Stimulated activated CD8-positive, alpha-beta memory T cell treated with anti-CD3 and anti-CD28 coated beads, Interleukin-15, amount 100 ng/mL, for 4 hours (primary cell): ENCODE measurements around the gene TBC1D24.
"Not testable (repeated sequence)": the region's sequence is repeated elsewhere in the genome, so short reads cannot be mapped to it uniquely, and the experiment has no call there.

Source experiments
- DNase-seq, 2 donors: peaks; one replicate each; pipeline ENCODE4 v3.0.0-alpha.2; 2020; ENCODE audit warnings: low read depth in 2 of 2

TBC1D24 gene

DNA sequence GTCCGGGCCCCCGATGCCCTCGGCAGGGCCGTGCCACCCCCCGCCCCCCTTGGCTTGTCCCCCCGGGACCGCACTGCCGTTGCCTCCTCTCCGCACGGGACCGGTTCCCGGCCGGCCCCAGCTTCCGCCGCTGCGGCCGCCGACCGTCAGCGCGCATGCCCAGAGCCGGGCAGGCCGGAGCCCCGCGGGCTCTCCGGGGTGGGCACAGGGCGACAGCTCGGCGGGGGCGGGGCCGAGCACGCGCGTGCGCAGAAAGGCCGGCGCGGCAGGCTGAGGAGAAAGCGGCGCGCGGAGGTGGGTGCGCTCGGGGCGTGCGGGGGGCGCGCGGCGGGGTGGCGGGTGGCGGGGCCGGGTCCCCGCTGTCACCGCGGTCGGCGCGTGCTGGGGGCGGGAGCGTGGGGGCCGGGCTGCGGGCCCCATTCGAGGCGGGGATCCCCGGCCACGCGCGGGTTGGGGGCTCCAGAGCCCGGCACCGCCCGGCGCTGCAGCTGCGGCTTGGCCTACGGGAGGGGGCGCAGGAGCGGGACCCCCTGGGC, at the start of gene TBC1D24:
TBC1D24 (plus strand) TSS at position 251 of the 536 bp plus-strand sequence. CDS start 21,022 bp downstream, outside the sequence.
- DNase-seq: peak; percentile 61 to 73

DNA sequence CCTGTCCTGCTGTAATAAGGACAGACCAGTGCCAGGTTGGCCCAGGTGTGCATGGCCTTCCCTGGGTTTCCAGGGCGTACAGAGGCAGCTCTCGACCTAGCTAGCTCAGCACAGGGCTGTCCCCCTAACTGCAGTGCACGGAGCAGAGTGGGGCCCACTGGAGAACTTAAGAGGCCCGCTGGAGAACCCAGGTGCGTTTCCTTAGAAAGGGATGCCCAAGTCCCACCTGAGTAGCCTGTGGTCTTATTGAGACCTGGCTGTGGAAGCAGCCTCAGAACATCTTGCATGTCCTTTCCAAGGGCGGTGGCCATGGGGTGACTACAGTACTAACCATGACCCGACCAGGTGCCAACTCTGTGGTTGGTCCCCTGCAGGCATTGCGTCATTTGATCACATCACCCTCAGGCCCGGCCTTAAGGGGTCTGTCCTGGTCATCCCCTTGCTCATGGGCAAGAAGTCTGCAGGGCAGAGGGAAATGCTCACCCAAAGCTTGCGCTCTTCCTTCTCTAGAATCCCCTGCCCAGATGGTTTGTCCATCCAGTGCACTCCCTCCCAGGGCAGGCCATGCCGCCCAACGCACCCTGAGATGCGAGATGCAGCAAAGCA, 49.0 kb upstream of the TBC1D24 start:
- DNase-seq: no peak

DNA sequence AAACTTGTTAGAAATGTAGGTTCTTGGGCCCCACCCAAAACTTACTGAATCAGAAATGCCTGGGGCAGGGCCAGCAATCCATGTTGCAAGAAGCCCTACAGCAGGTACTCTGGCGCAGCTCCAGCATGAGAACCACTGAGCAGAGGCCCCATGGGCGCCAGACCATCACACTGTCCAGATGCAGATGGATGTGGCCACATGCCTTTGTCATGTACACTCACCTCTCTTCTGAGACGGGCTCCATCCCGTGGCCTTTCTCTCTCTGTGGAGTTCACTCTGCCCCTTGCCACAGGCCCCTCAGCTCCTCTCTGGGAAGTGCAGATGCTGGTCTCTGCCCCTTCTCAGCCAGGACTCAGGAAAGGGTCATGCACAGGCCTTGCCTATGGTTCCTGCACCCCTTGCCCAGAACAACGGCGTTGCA, 48.0 kb upstream of the TBC1D24 start:
- DNase-seq: no peak

DNA sequence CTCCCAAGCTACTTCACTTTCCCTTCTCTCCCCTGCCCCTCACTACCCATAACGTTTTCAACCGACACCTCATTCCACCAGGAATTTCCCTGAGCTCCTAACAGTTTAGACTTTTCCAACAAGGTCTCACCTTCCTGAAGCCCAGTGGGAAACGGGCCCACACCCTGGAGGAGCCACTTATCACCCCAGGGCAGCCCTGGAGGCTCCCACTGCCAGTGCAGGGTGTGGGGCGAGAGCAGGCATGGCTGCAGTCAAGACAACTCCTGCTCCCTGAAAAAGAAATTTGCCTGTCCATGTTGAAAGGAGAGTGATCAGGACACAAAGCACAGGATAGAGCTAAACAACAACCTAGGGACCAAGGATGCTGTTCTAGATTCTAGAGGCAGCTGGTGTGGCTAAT, 47.4 kb upstream of the TBC1D24 start:
- no peak for DNase-seq

DNA sequence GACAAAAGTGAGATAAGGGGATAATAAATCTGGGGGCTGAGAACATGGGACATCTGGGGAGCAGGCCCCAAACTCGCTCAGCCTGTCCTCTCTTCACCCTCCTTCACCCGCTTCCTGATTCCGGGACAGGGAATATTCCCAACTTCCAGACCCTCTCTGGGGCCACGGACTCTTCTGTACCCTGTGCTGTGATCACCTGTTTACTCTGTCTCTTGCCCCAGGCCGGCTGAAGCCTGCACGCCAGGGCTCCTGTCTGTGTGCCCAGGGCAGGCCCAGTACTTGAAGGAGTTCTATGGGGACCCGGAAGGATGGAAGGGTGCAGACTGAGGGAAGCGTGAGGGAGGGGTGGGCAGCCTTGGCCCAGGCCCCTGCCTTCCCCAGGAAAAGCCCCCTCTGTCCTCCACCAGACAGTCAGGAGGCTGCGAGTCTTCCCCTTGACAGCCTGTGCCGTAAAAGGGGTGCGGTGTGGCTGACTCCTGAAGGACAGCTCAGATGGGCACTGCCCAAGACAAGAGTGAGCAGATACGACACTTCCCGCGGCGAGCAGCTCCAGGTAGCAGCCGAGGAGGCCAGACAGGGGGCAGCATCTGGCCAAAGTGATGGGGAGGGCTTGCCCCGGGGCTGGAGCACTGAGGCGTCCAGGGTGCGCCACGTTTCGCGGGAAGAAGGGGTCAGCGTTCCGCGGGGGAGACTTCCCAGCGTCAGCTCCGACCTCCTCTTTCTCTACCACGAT, 46.7 kb upstream of the TBC1D24 start:
- DNase-seq: no peak

DNA sequence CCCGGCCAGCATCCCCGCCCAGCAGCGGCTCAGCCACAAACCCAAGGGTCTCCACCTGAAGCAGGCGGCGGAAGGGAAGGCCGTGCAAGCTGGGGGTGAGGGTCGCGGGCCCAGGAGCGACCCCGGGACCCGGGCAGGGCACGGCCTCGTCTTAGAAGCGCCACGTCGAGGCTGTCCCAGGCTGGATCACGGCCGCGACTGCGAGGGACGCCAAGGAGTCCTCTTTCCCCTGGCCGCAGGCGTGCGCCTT, 46.2 kb upstream of the TBC1D24 start:
- no peak for DNase-seq

DNA sequence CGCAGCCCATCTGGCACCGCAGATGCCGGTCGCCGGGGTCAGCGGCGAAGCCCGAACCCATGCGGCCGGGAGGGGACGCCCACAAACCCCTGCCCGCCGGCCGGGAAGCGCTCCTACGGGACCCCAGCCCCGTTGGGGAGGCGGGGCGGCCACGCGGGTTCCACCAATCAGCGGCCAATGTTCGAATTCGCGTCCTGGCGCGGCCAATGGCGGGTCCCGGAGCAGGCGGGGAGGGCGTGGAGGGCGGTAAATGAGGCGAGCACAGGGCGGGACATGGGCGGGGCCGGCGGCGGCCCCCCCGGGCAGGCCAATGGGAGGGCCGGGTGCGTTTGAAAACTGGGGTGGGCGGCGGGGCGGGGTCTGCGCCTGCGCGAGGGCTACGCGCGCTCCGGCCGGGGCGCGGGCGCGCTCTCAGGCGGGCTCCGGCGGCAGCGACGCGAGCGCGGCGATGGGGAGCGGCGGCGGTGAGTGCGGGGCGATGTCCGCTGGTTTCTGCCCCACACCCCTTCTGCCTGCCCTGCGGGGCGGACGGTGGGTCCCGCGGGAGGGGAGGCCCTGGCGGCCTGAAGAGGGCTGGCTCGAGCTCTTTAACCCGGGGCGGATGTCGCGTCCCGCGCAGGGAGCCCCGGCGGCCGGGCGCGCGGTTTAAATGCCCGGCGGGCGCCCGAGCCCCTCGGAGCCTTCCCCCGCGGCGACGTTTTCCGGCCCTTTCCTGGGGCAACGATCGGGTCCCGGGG, 45.7 kb upstream of the TBC1D24 start, which contains the start of gene CCNF:
CCNF (plus strand) TSS at position 414 of the 737 bp plus-strand sequence; CDS start at position 449, 35 bp downstream.
- peak; percentile 93 to 97 for DNase-seq

DNA sequence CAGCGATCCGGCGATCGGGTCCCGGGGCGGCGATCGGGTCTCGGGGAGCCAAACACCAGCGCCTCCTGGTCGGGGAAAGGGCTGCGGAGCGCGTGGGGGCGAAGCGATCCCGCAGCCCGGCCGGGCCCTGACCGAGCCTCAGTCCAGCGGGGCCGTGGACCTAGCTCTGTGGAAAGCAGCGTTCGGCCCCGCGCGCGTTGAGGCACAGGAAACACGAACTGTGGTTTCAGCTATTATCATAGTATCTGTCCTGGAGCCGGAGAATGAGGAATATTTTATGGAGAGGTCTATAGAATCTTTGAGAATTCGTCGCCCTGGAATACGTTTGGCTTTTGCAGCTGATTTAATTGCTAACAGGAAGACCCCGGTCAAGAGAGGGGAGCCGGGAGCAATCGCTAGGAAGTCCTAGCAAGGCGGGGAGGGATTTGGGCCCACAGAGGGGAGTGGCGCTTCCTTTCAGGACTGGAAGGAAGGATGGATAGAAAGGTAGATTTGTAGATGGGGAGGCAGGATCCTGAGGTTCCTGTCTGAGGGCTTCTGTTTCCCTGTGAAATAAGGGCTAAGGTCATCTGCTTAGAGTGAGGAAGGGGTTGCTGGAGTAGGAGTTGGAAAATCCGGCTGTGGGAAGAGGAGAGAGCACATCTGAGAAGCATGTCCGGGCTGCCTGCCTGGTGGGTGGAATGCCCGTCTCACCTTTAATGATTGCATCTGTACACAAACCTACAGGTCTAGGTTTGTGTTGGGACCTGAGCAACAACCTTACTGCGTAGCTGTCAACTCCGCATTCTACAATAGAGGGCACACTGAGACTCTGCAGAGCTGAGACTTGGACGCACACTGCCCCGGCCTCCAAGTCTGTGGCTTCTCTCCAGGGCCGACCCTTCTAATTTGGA, 44.9 kb upstream of the TBC1D24 start:
- no peak for DNase-seq

DNA sequence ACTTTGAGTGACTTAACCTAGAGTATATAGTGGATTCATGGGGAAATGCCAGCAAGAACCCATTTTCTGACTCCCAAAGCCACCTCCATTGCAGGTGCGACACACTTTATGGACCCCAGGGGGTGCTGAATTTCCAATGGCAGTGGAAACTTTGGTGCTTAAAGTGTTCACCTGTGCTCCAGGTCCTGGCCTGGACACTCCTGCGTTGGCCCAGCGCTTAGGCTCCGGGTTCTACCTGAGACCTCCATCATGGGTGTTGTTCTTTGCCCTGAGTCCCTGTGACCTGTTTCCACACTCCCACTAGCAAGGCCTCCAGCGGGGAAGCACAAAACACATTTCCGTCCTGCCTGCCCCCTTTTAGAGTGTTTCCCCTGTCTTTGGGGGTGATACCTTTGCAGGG, 42.6 kb upstream of the TBC1D24 start:
- no peak for DNase-seq

DNA sequence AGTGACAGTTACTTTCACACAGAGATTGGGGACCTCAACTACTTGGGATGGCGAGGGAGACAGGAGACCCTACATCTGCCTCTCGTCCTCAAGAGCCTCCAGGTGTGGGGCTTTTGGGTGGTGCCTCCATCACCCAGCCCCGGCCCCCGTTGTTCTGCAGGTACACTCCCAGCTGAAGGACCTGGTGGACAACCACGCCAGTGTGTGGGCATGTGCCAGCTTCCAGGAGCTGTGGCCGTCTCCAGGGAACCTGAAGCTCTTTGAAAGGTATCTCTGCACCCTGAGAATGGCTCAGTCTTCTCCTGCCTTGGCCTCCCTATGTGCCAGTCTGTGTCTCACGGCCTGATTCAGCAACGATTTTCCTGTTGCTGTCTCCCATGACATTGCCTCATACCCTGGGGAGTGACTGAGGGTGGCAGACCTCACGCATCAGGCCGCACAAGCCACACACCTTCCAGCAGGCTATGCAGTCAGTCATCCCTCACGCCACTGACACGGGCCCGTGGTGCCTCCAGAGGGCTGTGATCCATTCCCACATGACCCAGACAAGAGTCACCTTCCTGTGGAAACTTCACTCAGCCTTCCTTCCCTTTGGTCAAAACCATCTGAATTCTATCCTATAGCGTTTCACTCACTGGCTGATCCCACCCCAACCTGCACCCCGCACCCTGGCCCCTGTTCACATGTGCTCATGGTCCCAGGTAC, 42.0 kb upstream of the TBC1D24 start:
- no peak for DNase-seq

DNA sequence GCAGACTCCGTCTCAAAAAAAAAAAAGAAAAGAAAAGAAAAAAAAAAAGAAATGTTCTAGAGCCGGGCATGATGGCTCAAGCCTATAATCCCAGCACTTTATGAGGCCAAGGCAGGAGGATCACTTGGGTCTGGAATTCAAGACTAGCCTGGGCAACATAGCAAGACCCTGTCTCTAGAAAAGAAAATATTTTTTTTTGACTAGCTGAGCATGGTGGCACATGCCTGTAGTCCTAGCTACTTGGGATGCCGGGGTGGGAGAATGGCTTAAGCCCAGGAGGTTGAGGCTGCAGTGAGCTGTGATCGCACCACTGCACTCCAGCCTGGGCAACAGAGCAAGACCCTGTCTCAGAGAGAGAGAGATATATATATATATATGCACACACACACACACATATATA, 39.7 kb upstream of the TBC1D24 start:
- not testable (repeated sequence) for DNase-seq

DNA sequence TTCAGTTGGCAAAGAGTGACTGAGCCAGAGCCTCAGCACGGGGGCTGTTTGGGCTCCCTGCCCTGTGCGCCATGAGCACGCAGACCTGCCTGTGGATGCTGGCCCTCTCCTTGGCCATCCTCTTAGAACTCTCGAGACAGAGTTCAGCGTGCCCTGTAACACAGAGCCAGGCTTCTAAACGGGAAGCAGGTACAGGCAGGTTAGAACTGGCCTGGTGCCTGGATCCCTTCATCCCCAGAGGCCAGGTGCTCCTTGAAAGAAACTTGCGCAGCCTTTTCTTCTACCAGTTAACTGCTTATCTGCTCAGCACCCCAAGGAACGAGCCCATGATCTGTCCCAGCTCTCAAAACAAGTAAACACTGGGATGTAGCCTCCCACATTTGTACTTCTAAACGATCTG, 38.8 kb upstream of the TBC1D24 start:
- no peak for DNase-seq

DNA sequence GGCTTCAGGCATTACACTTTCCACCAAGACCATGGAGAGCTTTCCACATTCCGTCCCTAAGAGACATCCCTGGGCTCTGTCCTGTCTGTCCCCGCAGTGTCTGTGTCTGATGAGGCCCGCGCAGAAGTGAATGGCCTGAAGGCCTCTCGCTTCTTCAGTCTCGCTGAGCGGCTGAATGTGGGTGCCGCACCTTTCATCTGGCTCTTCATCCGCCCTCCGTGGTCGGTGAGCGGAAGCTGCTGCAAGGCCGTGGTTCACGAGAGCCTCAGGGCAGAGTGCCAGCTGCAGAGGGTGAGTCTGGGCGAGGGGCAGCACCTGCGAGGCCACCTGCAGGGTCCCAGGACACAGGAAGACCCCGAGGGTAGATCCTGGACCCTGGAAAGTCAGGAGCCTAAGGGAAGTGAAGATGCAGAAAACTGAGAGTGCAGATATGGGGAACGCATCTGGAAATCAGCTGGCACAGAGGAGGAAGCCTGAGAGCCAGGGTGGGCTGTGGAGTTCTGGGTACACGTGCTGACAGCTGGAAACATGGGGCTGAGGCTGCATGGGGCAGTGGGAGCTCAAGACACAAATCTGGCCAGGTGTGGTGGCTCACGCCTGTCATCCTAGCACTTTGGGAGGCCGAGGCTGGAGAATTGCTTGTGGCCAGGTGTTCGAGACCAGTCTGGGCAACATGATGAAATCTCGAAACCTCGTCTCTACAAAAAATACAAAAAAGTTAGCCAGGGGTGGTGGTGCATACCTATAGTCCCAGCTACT, 37.7 kb upstream of the TBC1D24 start:
- DNase-seq: no peak

DNA sequence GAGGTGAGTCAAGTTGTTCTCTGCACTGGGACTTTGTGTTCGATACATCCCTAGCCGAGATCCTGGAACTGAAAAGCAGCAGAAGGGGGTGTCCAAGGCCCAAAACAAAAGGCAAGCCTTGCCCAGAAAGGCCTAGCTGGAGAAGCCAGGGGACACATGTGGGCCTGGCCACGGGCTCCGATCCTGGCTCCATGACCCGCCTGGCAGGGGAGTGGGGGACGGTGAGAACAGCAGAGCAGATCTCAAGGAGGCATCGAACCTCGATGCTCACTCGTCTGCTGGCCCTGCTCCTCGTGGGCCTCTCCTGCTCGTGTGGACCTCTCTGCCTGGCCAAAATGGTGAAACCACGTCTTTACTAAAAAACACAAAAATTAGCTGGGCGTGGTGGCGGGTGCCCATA, 36.8 kb upstream of the TBC1D24 start:
- no peak for DNase-seq

DNA sequence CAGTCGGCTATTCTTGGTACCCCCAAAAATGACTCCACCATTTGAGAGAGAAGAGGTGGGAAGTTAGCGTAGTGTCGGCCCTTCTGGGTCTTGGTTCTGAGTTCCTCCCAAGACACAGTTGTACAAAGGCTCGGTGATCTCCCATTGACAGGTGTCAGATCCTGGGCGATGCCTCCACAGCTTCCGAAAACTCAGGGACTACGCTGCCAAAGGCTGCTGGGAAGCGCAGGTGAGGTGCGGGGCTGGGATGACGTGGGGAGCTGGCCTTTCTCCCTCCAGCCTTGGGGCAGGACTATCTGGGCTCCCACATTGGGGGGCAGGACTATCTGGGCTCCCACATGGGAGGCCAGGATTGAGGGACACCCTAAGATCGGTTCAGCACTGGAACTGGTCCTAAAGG, 35.3 kb upstream of the TBC1D24 start:
- DNase-seq: no peak

DNA sequence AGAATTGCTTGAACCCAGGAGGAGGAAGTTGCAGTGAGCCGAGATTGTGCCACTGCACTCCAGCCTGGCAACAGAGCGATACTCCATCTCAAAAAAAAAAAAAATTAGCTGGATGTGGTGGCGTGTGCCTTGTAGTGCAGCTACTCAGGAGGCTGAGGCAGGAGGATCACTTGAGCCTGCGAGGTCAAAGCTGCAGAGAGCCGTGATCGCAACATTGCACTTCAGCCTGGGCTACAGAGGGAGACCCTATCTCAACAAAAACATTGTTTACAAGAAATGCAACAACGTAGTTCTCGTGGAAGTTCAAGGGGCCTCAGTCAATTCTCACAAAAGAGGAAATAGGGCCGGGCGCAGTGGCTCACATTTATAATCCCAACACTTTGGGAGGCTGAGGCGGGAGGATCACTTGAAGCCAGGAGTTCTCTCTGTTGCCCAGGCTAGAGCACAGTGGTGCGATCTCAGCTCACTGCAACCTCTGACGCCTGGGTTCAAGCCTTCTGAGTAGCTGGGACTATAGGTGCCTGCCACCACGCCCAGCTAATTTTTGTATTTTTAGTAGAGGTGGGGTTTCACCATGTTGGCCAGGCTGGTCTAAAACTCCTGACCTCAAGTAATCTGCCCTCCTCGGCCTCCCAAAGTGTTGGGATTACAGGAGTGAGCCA, 33.7 kb upstream of the TBC1D24 start:
- DNase-seq: not testable (repeated sequence)

DNA sequence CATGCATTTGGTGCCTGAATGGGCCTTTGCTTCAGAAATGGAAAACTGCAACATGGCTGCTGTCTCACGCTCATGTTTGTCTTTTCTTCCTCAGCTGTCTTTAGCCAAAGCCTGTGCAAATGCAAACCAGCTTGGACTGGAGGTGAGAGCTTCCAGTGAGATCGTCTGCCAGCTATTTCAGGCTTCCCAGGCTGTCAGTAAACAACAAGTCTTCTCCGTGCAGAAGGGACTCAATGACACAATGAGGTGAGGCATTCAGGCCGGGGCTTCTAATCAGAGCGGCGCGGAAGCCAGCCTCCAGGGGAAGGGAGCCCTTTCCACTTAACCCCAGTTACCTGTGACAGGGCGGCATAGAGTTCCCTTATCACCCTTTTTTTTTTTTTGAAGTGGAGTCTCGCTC, 31.4 kb upstream of the TBC1D24 start:
- no peak for DNase-seq

DNA sequence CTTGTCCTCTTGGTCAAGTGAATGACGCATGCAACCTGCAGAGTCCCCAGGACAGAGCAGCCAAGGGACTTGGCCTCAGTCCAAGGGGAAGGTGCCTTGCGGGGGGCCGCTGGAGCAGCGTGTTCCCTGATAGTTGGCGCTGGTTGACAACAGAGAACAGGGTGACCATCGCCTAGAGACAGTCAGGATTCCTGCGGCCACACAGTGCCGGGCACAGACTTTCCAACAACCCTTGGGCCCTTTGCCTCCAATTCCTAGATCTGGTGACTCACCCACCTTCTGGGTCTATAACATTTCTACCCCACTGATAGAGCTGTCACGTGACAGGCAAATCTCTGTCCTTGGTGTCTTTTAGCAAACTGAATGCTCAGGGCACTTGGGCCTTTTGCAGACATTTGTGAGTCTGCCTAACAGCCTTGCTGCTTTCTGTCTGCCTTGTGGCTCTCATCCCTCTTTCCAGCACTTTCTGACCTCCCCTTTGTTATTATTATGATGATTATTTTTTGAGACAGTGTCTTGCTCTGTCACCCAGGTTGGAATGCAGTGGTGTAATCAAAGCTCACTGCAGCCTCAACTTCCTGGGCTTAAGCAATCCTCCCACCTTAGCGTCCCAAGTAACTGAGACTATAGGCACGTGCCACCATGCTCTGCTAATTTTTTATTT, 26.9 kb upstream of the TBC1D24 start:
- no peak for DNase-seq

DNA sequence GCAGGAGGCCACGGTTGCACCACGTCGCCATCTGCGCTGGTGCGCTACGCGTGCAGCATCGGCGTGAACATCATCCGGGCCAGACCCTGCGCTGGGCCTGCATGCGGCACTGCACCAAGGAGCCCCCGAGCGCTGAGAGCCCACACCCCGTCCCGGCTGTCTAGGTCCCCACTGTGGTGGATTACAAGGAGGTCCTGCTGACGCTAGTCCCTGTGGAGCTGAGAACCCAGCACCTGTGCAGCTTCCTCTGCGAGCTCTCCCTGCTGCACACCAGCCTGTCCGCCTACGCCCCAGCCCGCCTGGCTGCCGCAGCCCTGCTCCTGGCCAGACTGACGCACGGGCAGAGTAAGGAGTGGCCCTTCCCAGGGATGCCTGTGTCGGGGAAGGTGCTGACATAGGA, 25.8 kb upstream of the TBC1D24 start:
- no peak for DNase-seq
